ENCODE measurements around the gene NRSN2. TPM values are rescaled to one million over a fixed set of nuclear protein-coding genes. Genes with fewer than 3 reads are reported as not detected.

NRSN2 gene
- total RNA-seq, 1 experiment from 2014 or later = 1.9 TPM

DNA sequence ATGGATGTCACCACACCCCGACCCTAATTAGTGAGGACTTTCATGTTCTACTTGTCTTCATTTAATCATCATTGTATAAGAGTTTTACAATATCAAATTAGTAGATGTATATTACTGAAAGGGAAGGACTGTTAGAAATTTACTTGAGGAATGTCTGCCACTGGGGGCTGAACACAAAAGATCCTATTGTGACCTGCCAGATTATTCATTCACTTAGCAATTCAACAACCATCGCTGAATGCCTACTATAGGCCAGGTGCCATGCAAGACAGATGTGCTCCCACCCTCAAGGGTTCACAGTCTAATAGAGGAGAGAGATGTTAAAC lies 53.2 kb downstream of the NRSN2 start (continued):
- TF ChIP-seq, protein P1, sequence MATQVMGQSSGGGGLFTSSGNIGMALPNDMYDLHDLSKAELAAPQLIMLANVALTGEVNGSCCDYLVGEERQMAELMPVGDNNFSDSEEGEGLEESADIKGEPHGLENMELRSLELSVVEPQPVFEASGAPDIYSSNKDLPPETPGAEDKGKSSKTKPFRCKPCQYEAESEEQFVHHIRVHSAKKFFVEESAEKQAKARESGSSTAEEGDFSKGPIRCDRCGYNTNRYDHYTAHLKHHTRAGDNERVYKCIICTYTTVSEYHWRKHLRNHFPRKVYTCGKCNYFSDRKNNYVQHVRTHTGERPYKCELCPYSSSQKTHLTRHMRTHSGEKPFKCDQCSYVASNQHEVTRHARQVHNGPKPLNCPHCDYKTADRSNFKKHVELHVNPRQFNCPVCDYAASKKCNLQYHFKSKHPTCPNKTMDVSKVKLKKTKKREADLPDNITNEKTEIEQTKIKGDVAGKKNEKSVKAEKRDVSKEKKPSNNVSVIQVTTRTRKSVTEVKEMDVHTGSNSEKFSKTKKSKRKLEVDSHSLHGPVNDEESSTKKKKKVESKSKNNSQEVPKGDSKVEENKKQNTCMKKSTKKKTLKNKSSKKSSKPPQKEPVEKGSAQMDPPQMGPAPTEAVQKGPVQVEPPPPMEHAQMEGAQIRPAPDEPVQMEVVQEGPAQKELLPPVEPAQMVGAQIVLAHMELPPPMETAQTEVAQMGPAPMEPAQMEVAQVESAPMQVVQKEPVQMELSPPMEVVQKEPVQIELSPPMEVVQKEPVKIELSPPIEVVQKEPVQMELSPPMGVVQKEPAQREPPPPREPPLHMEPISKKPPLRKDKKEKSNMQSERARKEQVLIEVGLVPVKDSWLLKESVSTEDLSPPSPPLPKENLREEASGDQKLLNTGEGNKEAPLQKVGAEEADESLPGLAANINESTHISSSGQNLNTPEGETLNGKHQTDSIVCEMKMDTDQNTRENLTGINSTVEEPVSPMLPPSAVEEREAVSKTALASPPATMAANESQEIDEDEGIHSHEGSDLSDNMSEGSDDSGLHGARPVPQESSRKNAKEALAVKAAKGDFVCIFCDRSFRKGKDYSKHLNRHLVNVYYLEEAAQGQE (IDR thresholded peaks at IDR 0.05; ENCODE audit: low read depth) = no peak

DNA sequence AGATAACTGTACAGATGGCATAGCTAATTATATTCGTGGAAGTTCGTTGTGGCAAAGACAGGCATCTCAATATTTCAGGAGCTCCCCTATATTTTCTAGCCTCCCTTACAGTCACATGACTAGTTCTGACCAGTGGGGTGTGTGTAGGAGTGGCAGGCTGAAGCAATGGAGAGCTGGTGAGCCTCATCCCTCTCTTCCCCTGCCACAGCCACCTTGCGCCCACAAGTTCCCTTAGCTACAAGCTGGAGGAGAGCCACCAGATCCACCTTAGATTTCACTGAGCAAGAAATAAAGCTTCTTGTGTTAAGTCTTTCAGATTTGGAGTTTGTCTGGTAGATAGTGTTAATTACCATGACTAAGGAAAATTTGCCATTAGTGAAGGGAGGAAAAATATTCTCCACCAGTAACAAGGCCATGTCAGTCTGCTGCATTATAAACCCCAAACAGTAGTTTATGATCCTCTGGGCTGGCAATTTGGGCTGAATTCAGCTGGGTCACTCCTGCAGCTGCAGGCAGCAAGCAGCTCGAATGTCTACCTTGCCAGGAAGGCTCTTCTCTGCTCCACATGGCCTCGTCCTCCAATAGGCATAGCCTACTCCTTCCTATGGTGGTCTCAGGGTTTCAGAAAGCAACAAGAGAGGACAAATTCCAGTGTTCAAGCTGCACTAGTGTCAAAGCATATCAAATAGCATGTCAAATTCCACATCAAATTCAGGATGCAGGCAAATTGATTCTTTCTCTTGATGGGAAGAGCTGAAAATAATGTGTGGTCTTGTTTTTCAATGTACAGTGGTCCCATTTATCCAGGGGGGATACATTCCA lies 53.8 kb downstream of the NRSN2 start:
- BruUV-seq (replicated peaks) = TSS peak; percentile 29
- Histone ChIP-seq H2AFZ (ENCODE audit: low read depth, low read length, poor library complexity, severe bottlenecking) (peak overlapping the region; percentile 47), H3K9ac (ENCODE audit: low read length) (no peak overlapping the region), H3K4me3 (replicated peaks in 1 of 2; ENCODE audit: low read depth in 1 of 2, low read length in 2 of 2) (no peak overlapping the region), H3K27me3 (ENCODE audit: insufficient read depth, low read length) (no peaks in the 10 kb centered on the region), H3K4me1 (ENCODE audit: control insufficient read depth in 1 of 2, insufficient read depth in 2 of 2, low read length in 2 of 2) (peaks cover 16 to 28% of the 10 kb centered on the region in 2 experiments), H3K27ac (ENCODE audit: low read depth, low read length) (peak overlapping the region; percentile 49), H3K9me3 (ENCODE audit: control insufficient read depth in 1 of 2, insufficient read depth in 1 of 2, low read depth in 1 of 2, low read length in 2 of 2) (peaks cover 0 to 6% of the 10 kb centered on the region in 2 experiments; a peak in 1 of 4 replicates), H3K36me3 (ENCODE audit: control insufficient read depth in 1 of 2, insufficient read depth in 2 of 2, low read length in 2 of 2) (peaks cover 6 to 19% of the 10 kb centered on the region in 2 experiments), H3K9me2 (ENCODE audit: insufficient read depth) (no peaks in the 10 kb centered on the region), H4K20me1 (ENCODE audit: insufficient read depth) (no peaks in the 10 kb centered on the region), H3K4me2 (ENCODE audit: low read length) (peak overlapping the region; percentile 12), H3K79me2 (ENCODE audit: insufficient read depth, low read length) (no peaks in the 10 kb centered on the region)
- intact Hi-C loops (cut with micrococcal nuclease) = loop anchor here (5.0 kb wide), 1 partner anchor 38 kb away; no protein-coding TSS in a partner anchor
- CTCF ChIA-PET = interaction anchor here (0.5 to 1.9 kb wide), 3 partner anchors 29 to 39 kb away, joined by 3 to 7 read pairs (median 3); no protein-coding TSS in a partner anchor
- ATAC-seq (peak; percentile 81), DNase-seq (ENCODE audit: low read depth, low spot score) (no peak)
- POLR2A ChIA-PET = interaction anchor here (0.6 to 19.5 kb wide), 6 partner anchors 9 to 143 kb away, joined by 3 to 639 read pairs (median 3); partner anchors contain the start of genes CSNK2A1 and TRIB3
- RAD21 ChIA-PET (ENCODE audit: low non-redundant PET in 1 of 2, low total read pairs in 2 of 2, uncharacterized antibody in 2 of 2, unreplicated experiment in 2 of 2) = interaction anchor here in 1 of 2 experiments (1.1 kb wide), 1 partner anchor 19 kb away, joined by 4 read pairs; no protein-coding TSS in a partner anchor
- TF ChIP-seq POLR2AphosphoS5 (IDR thresholded peaks at IDR 0.05; ENCODE audit: low read depth, low read length) (peak; percentile 35), SIN3A (IDR thresholded peaks at IDR 0.05; ENCODE audit: low read depth) (no peak), EGR1 (IDR thresholded peaks at IDR 0.05; ENCODE audit: low read depth) (0 out of 2 replicates have a peak, but pooled peaks have one; percentile 5)
- TF ChIP-seq, protein P2, sequence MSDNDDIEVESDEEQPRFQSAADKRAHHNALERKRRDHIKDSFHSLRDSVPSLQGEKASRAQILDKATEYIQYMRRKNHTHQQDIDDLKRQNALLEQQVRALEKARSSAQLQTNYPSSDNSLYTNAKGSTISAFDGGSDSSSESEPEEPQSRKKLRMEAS (IDR thresholded peaks at IDR 0.05) = peak; percentile 32; the same call in 1 of the 2 replicates
